HEK293 (cell line): Measurements from ENCODE around the gene ISG20L2.

Experiments
- BCL11A ChIP-seq: fragments of 450-650 bp; formaldehyde crosslinking; IDR thresholded peaks from 2 replicates; pipeline ENCODE4 v1.5.1; 2016; ENCODE audit warnings: low read depth, missing biosample characterization, missing genetic modification characterization
- CTCF ChIP-seq: fragments of 450-650 bp; formaldehyde crosslinking; IDR thresholded peaks from 2 replicates; pipeline ENCODE4 v1.5.1; 2016; ENCODE audit warnings: missing biosample characterization, missing genetic modification characterization
- EGR2 ChIP-seq: fragments of 450-650 bp; formaldehyde crosslinking; IDR thresholded peaks from 2 replicates; pipeline ENCODE4 v1.5.1; 2016; ENCODE audit warnings: low read depth, missing biosample characterization, missing genetic modification characterization
- GLI4 ChIP-seq: fragments of 450-650 bp; formaldehyde crosslinking; IDR thresholded peaks from 2 replicates; pipeline ENCODE4 v1.5.1; 2016; ENCODE audit warnings: missing biosample characterization, missing genetic modification characterization
- GLIS1 ChIP-seq: fragments of 450-650 bp; formaldehyde crosslinking; IDR thresholded peaks from 2 replicates; pipeline ENCODE4 v1.5.1; 2016; ENCODE audit warnings: missing biosample characterization, missing genetic modification characterization
- SETDB1 ChIP-seq: IDR thresholded peaks from one replicate; pipeline ENCODE4 v1.6.1; 2017; ENCODE audit warnings: mild to moderate bottlenecking, low read length, moderate library complexity, mixed read lengths; ENCODE audit not compliant: insufficient read length
- YY2 ChIP-seq: fragments of 450-650 bp; formaldehyde crosslinking; IDR thresholded peaks from 2 replicates; pipeline ENCODE4 v1.5.1; 2016; ENCODE audit warnings: missing biosample characterization, missing genetic modification characterization
- ZBTB17 ChIP-seq: fragments of 450-650 bp; formaldehyde crosslinking; IDR thresholded peaks from 2 replicates; pipeline ENCODE4 v1.5.1; 2016; ENCODE audit warnings: missing biosample characterization, missing genetic modification characterization
- ZFHX2 ChIP-seq: fragments of 450-650 bp; formaldehyde crosslinking; conservative IDR thresholded peaks from 2 replicates; pipeline ENCODE4 v1.5.1; 2016; ENCODE audit warnings: missing biosample characterization, missing genetic modification characterization
- ZNF112 ChIP-seq: fragments of 450-650 bp; formaldehyde crosslinking; IDR thresholded peaks from 2 replicates; pipeline ENCODE4 v1.5.0; 2017; ENCODE audit warnings: missing biosample characterization, missing genetic modification characterization
- ZNF155 ChIP-seq: fragments of 450-650 bp; formaldehyde crosslinking; IDR thresholded peaks from 2 replicates; pipeline ENCODE4 v1.5.1; 2016; ENCODE audit warnings: missing biosample characterization, missing genetic modification characterization
- ZNF214 ChIP-seq: fragments of 450-650 bp; formaldehyde crosslinking; IDR thresholded peaks from 2 replicates; pipeline ENCODE4 v1.5.1; 2017; ENCODE audit warnings: missing biosample characterization, mild to moderate bottlenecking, missing genetic modification characterization, borderline replicate concordance
- ZNF280C ChIP-seq: fragments of 450-650 bp; formaldehyde crosslinking; IDR thresholded peaks from 2 replicates; pipeline ENCODE4 v1.5.1; 2016; ENCODE audit warnings: missing biosample characterization, missing genetic modification characterization
- ZNF292 ChIP-seq: fragments of 450-650 bp; formaldehyde crosslinking; IDR thresholded peaks from 2 replicates; pipeline ENCODE4 v1.5.1; 2016; ENCODE audit warnings: low read depth, missing biosample characterization, missing genetic modification characterization, borderline replicate concordance
- ZNF37A ChIP-seq: fragments of 450-650 bp; IDR thresholded peaks from 2 replicates; pipeline ENCODE4 v1.5.1; 2018; ENCODE audit warnings: missing biosample characterization, missing genetic modification characterization
- ZNF433 ChIP-seq: fragments of 450-650 bp; formaldehyde crosslinking; IDR thresholded peaks from 2 replicates; pipeline ENCODE4 v1.5.1; 2016; ENCODE audit warnings: missing biosample characterization, missing genetic modification characterization, low read depth
- ZNF449 ChIP-seq: fragments of 450-650 bp; formaldehyde crosslinking; IDR thresholded peaks from 2 replicates; pipeline ENCODE4 v1.5.1; 2017; ENCODE audit warnings: missing biosample characterization, mild to moderate bottlenecking, missing genetic modification characterization, moderate library complexity
- ZNF48 ChIP-seq: fragments of 450-650 bp; formaldehyde crosslinking; IDR thresholded peaks from 2 replicates; pipeline ENCODE4 v1.5.1; 2016; ENCODE audit warnings: missing biosample characterization, missing genetic modification characterization
- ZNF544 ChIP-seq: fragments of 450-650 bp; formaldehyde crosslinking; IDR thresholded peaks from 2 replicates; pipeline ENCODE4 v1.5.0; 2017; ENCODE audit warnings: missing biosample characterization, missing genetic modification characterization
- ZNF549 ChIP-seq: fragments of 450-650 bp; IDR thresholded peaks from 2 replicates; pipeline ENCODE4 v1.5.1; 2018; ENCODE audit warnings: missing biosample characterization, missing genetic modification characterization, mild to moderate bottlenecking, inconsistent platforms, moderate library complexity
- ZNF560 ChIP-seq: fragments of 450-650 bp; formaldehyde crosslinking; IDR thresholded peaks from 2 replicates; pipeline ENCODE4 v1.5.1; 2017; ENCODE audit warnings: missing biosample characterization, missing genetic modification characterization, borderline replicate concordance
- ZNF621 ChIP-seq: fragments of 450-650 bp; formaldehyde crosslinking; IDR thresholded peaks from 2 replicates; pipeline ENCODE4 v1.5.1; 2017; ENCODE audit warnings: missing biosample characterization, missing genetic modification characterization
- ZNF639 ChIP-seq: fragments of 450-650 bp; formaldehyde crosslinking; IDR thresholded peaks from 2 replicates; pipeline ENCODE4 v1.5.1; 2016; ENCODE audit warnings: missing biosample characterization, missing genetic modification characterization
- ZNF654 ChIP-seq: fragments of 450-650 bp; formaldehyde crosslinking; IDR thresholded peaks from 2 replicates; pipeline ENCODE4 v1.5.1; 2016; ENCODE audit warnings: low read depth, missing biosample characterization, missing genetic modification characterization
- ZNF692 ChIP-seq: fragments of 450-650 bp; formaldehyde crosslinking; IDR thresholded peaks from 2 replicates; pipeline ENCODE4 v1.5.1; 2016; ENCODE audit warnings: missing biosample characterization, missing genetic modification characterization
- ZNF707 ChIP-seq: fragments of 450-650 bp; formaldehyde crosslinking; IDR thresholded peaks from 2 replicates; pipeline ENCODE4 v1.5.1; 2016; ENCODE audit warnings: missing biosample characterization, missing genetic modification characterization
- ZNF768 ChIP-seq: fragments of 450-650 bp; formaldehyde crosslinking; IDR thresholded peaks from 2 replicates; pipeline ENCODE4 v1.5.1; 2018; ENCODE audit warnings: missing biosample characterization, mild to moderate bottlenecking, missing genetic modification characterization
- ZNF776 ChIP-seq: fragments of 450-650 bp; formaldehyde crosslinking; IDR thresholded peaks from 2 replicates; pipeline ENCODE4 v1.5.0; 2017; ENCODE audit warnings: missing biosample characterization, missing genetic modification characterization, borderline replicate concordance
- ZSCAN18 ChIP-seq: fragments of 450-650 bp; formaldehyde crosslinking; IDR thresholded peaks from 2 replicates; pipeline ENCODE4 v1.5.1; 2016; ENCODE audit warnings: missing biosample characterization, missing genetic modification characterization
- ZSCAN23 ChIP-seq: fragments of 450-650 bp; formaldehyde crosslinking; IDR thresholded peaks from 2 replicates; pipeline ENCODE4 v1.5.1; 2016; ENCODE audit warnings: missing biosample characterization, missing genetic modification characterization

ISG20L2 gene

GRCh38 chr1:156692925-156693847 is 35.4 kb downstream of the ISG20L2 start (continued):
- TF ChIP-seq GLIS1 (tag by site-specific recombination) = peak; percentile 31; the same call in 1 of the 2 replicates
- TF ChIP-seq ZNF155 = no peak
- TF ChIP-seq YY2 = no peak
- TF ChIP-seq ZNF549 (tag by site-specific recombination) = no peak
- TF ChIP-seq ZNF768 (tag by site-specific recombination) = no peak
- TF ChIP-seq ZNF692 (tag by site-specific recombination) = no peak
- TF ChIP-seq ZNF776 (tag by site-specific recombination) = no peak
- no peak for TF ChIP-seq ZNF48
- TF ChIP-seq ZBTB17 (tag by site-specific recombination) = peak; percentile 56
- no peak for TF ChIP-seq ZNF280C (tag by site-specific recombination)
- TF ChIP-seq SETDB1 = no peak
- peak; percentile 100 for TF ChIP-seq ZNF449
- TF ChIP-seq ZNF654 (tag by site-specific recombination) = no peak
- no peak for TF ChIP-seq BCL11A (tag by site-specific recombination)
- no peak for TF ChIP-seq ZNF707
- no peak for TF ChIP-seq ZNF292 (tag by site-specific recombination)
- TF ChIP-seq ZNF560 = no peak
- TF ChIP-seq ZNF433 (tag by site-specific recombination) = no peak
- no peak for TF ChIP-seq ZNF639 (tag by site-specific recombination)
- TF ChIP-seq ZNF621 (tag by site-specific recombination) = no peak
- TF ChIP-seq ZNF214 (tag by site-specific recombination) = no peak
- TF ChIP-seq ZFHX2 (tag by site-specific recombination) = peak; percentile 76
- no peak for TF ChIP-seq CTCF (tag by site-specific recombination)
- no peak for TF ChIP-seq ZNF37A (tag by site-specific recombination)
- TF ChIP-seq ZSCAN23 = no peak
- peak; percentile 78 for TF ChIP-seq EGR2 (tag by site-specific recombination)
- TF ChIP-seq ZNF544 (tag by site-specific recombination) = no peak
- TF ChIP-seq ZNF112 (tag by site-specific recombination) = no peak
- TF ChIP-seq ZSCAN18 (tag by site-specific recombination) = no peak
- TF ChIP-seq GLI4 (tag by site-specific recombination) = no peak
